Endothelial cell of umbilical vein (primary cell): ENCODE data around the gene ALK. TPM values are rescaled to one million over a fixed set of nuclear protein-coding genes. Genes with fewer than 3 reads are reported as not detected.

Source experiments
- BruUV-seq: library from RNA; stranded (reverse); fragments of 400-500 nt; replicated peaks from 2 replicates; lab custom pipeline; 2021; lab: Mats Ljungman, UMichigan
- CTCF ChIA-PET: fragments of 300-600, 350-600 bp; sonication (Branson Sonifier 250); formaldehyde crosslinking; loops from one replicate; lab custom pipeline; 2021; ENCODE audit warnings: antibody characterized with exemption, inconsistent platforms; lab: Charles Lee
- POLR2A ChIA-PET: fragments of 300-600, 350-600 bp; sonication (Branson Sonifier 250); formaldehyde crosslinking; loops from one replicate; lab custom pipeline; 2021; ENCODE audit warnings: antibody characterized with exemption, inconsistent platforms; lab: Charles Lee
- DNase-seq: peaks from one replicate; pipeline ENCODE4 v3.0.0-alpha.2; 2011; ENCODE audit warnings: low read depth, low spot score
- FAIRE-seq: peaks from 2 replicates; lab custom pipeline; 2011; peaks lifted over from hg19 to GRCh38; lab: Jason Lieb, UNC
- H2AFZ ChIP-seq: 2 replicates; pipeline ENCODE4 v1.6.0; 2012; ENCODE audit warnings: low read depth, low read length, control low read depth, inconsistent platforms
- H3K27ac ChIP-seq: 2 replicates; pipeline ENCODE4 v1.5.1; 2011; ENCODE audit warnings: low read depth, mild to moderate bottlenecking, control low read depth, low read length, moderate library complexity; ENCODE audit not compliant: insufficient read depth
- H3K27me3 ChIP-seq, 2 experiments: 2 replicates each; pipeline versions ENCODE4 v1.6.0 to v1.6.1; 2011; ENCODE audit warnings: low read length in 2 of 2, mixed read lengths in 1 of 2; ENCODE audit not compliant: control insufficient read depth in 2 of 2, insufficient read depth in 2 of 2
- H3K36me3 ChIP-seq, 2 experiments: 2 replicates in 1 of 2; 3 replicates in 1 of 2; pipeline ENCODE4 v1.5.1; 2011; ENCODE audit warnings: low read length in 2 of 2, mild to moderate bottlenecking in 1 of 2, moderate library complexity in 1 of 2; ENCODE audit not compliant: control insufficient read depth in 2 of 2, insufficient read depth in 2 of 2; ENCODE audit errors: extremely low read depth in 1 of 2
- H3K4me1 ChIP-seq: 3 replicates; pipeline ENCODE4 v1.5.1; 2011; ENCODE audit warnings: mild to moderate bottlenecking, low read length; ENCODE audit not compliant: control insufficient read depth, insufficient read depth; ENCODE audit errors: extremely low read depth
- H3K4me2 ChIP-seq: 2 replicates; pipeline ENCODE4 v1.6.1; 2011; ENCODE audit warnings: low read length, control low read depth, mixed read lengths; ENCODE audit not compliant: insufficient read depth
- H3K4me3 ChIP-seq, 3 experiments: fragments of 200-600 bp in 1 of 3; sonication (generic), shearing (Covaris generic) in 1 of 3; replicated peaks in 1 of 3; 2 replicates each; pipeline ENCODE4 v1.5.1; 2011 to 2016; ENCODE audit warnings: control low read depth in 3 of 3, low read length in 3 of 3, mild to moderate bottlenecking in 2 of 3, inconsistent platforms in 1 of 3, low read depth in 1 of 3, moderate library complexity in 1 of 3; ENCODE audit not compliant: insufficient read depth in 1 of 3
- H3K79me2 ChIP-seq: 2 replicates; pipeline ENCODE4 v1.6.0; 2012; ENCODE audit warnings: low read length, inconsistent platforms; ENCODE audit not compliant: control insufficient read depth, insufficient read depth
- H3K9ac ChIP-seq: replicated peaks from 2 replicates; pipeline ENCODE3; 2011; ENCODE audit warnings: low read length, control low read depth; ENCODE audit not compliant: insufficient read depth; ENCODE audit errors: extremely low read depth
- H3K9me1 ChIP-seq: replicated peaks from 3 replicates; pipeline ENCODE4 v1.6.0; 2011; ENCODE audit warnings: mild to moderate bottlenecking, low read length; ENCODE audit not compliant: control insufficient read depth, insufficient read depth; ENCODE audit errors: extremely low read depth
- H3K9me3 ChIP-seq: replicated peaks from 2 replicates; pipeline ENCODE4 v1.5.1; 2012; ENCODE audit warnings: low read length, inconsistent platforms; ENCODE audit not compliant: control insufficient read depth, insufficient read depth
- H4K20me1 ChIP-seq: replicated peaks from 2 replicates; pipeline ENCODE3; 2011; ENCODE audit warnings: mild to moderate bottlenecking, low read length; ENCODE audit not compliant: control insufficient read depth, insufficient read depth; ENCODE audit errors: extremely low read depth
- CTCF ChIP-seq, 2 donors: IDR thresholded peaks; 1 replicate in 1 of 2; 2 replicates in 1 of 2; pipeline ENCODE4 v1.5.1; 2011; ENCODE audit warnings: low read length in 2 of 2, mild to moderate bottlenecking in 2 of 2, moderate library complexity in 2 of 2, control low read depth in 1 of 2, inconsistent platforms in 1 of 2, low read depth in 1 of 2; ENCODE audit not compliant: insufficient read depth in 1 of 2; ENCODE audit errors: extremely low read depth in 1 of 2
- EZH2 ChIP-seq: IDR thresholded peaks from 2 replicates; pipeline ENCODE4 v1.6.1; 2012; ENCODE audit warnings: borderline replicate concordance, low read depth, mild to moderate bottlenecking, moderate library complexity, low read length, inconsistent platforms; ENCODE audit not compliant: severe bottlenecking
- FOS ChIP-seq: IDR thresholded peaks from 2 replicates; pipeline ENCODE4 v1.6.1; 2011; ENCODE audit warnings: mild to moderate bottlenecking, low read length, moderate library complexity, borderline replicate concordance; ENCODE audit not compliant: insufficient read depth
- GATA2 ChIP-seq: IDR thresholded peaks from 2 replicates; pipeline ENCODE4 v1.7.0; 2011; ENCODE audit warnings: low read depth, mild to moderate bottlenecking, moderate library complexity, mixed read lengths, low read length; ENCODE audit not compliant: insufficient read length, insufficient read depth
- JUN ChIP-seq: IDR thresholded peaks from 2 replicates; pipeline ENCODE4 v1.6.1; 2011; ENCODE audit warnings: borderline replicate concordance, low read depth; ENCODE audit not compliant: insufficient read length, insufficient read depth
- MAX ChIP-seq: IDR thresholded peaks from 2 replicates; pipeline ENCODE4 v1.6.1; 2011; ENCODE audit not compliant: insufficient read depth, insufficient read length
- MYC ChIP-seq: IDR thresholded peaks from one replicate; pipeline ENCODE4 v1.6.1; 2011; ENCODE audit warnings: mild to moderate bottlenecking, low read depth, low read length
- POLR2A ChIP-seq: IDR thresholded peaks from 2 replicates; pipeline ENCODE4 v1.6.1; 2012; ENCODE audit warnings: low read depth, mild to moderate bottlenecking, control low read depth, low read length
- POLR2AphosphoS5 ChIP-seq: IDR thresholded peaks from 2 replicates; pipeline ENCODE4 v1.6.1; 2012; ENCODE audit warnings: low read depth, mild to moderate bottlenecking, control low read depth, low read length, moderate library complexity; ENCODE audit not compliant: insufficient read depth
- dilution Hi-C: fragments of 300-500 bp; cut with MboI; formaldehyde crosslinking; loops from one replicate; pipeline ENCODE4 v1.15.0; 2019; ENCODE audit warnings: low sequenced_read_pairs; ENCODE audit not compliant: extremely low pct_ligation_motif_present
- intact Hi-C: fragments of 100-400 bp; cut with micrococcal nuclease; formaldehyde crosslinking; loops from one replicate; pipeline ENCODE4 v1.10.0; 2022
- polyA plus RNA-seq, 4 experiments: library from polyadenylated mRNA; depleted of rRNA in 3 of 4; stranded (reverse) in 3 of 4; unstranded in 1 of 4; fragments of >200 nt; gene quantifications; 2 replicates each; pipeline versions ENCODE4 v1.2.1 to v1.2.3, GENCODE V29; 2011 to 2012; ENCODE audit warnings: missing spikeins in 1 of 4
- total RNA-seq: library from RNA; stranded (reverse); gene quantifications from 2 replicates; pipeline ENCODE4 v1.2.3, GENCODE V29; 2021

Gene ALK
- total and polyA plus RNA-seq, 2 donors (not counting 3 experiments of a cell fraction or from before 2014, with no cell fraction given): not detected

GRCh38 chr2:29731948-29732347 is 189.4 kb downstream of the ALK start:
- H3K9me3 ChIP-seq: peaks cover 3% of the 10 kb centered on the region
- dilution Hi-C loops: no loop called here
- no peak overlapping the region for H3K4me2 ChIP-seq
- intact Hi-C loops: no loop called here
- H4K20me1 ChIP-seq: no peaks in the 10 kb centered on the region
- no peaks in the 10 kb centered on the region for H3K79me2 ChIP-seq
- CTCF ChIA-PET: no interaction called here
- H2AFZ ChIP-seq: no peak overlapping the region
- H3K9ac ChIP-seq: no peak overlapping the region
- DNase-seq: no peak
- no peak for TF ChIP-seq EZH2
- TF ChIP-seq GATA2: no peak
- TF ChIP-seq JUN: no peak
- no peak for TF ChIP-seq CTCF (IDR thresholded peaks at IDR 0.05; ENCODE audit: extremely low read depth in 1 of 2, insufficient read depth in 1 of 2, low read depth in 1 of 2, low read length in 2 of 2)
- no peak for TF ChIP-seq FOS
- TF ChIP-seq POLR2AphosphoS5: no peak
- no peak for TF ChIP-seq POLR2A
- TF ChIP-seq MYC: no peak
- TF ChIP-seq MAX: no peak
- no peak overlapping the region for H3K27ac ChIP-seq
- no TSS peak for BruUV-seq
- POLR2A ChIA-PET: no interaction called here
- H3K4me1 ChIP-seq: no peaks in the 10 kb centered on the region
- no peak for FAIRE-seq
- H3K4me3 ChIP-seq: no peak overlapping the region
- no peaks in the 10 kb centered on the region for H3K9me1 ChIP-seq
- H3K36me3 ChIP-seq: no peaks in the 10 kb centered on the region
- H3K27me3 ChIP-seq: no peaks in the 10 kb centered on the region
